Muscle of leg (tissue), 11 donors: ENCODE results near the gene LRRC74B. TPM values are rescaled to one million over a fixed set of nuclear protein-coding genes. Genes with fewer than 3 reads are reported as not detected.
"Not testable (repeated sequence)": the region's sequence is repeated elsewhere in the genome, so short reads cannot be mapped to it uniquely, and the experiment has no call there.

Experiments
- DNase-seq: peaks from one replicate; pipeline ENCODE4 v3.0.0; 2013
- H3K27ac ChIP-seq: one replicate; pipeline ENCODE4 v1.5.1; 2013; ENCODE audit warnings: mild to moderate bottlenecking, low read length, control low read depth
- H3K27me3 ChIP-seq: one replicate; pipeline ENCODE4 v1.6.1; 2013; ENCODE audit warnings: low read length; ENCODE audit not compliant: control insufficient read depth, insufficient read depth
- H3K36me3 ChIP-seq: one replicate; pipeline ENCODE4 v1.6.1; 2013; ENCODE audit warnings: low read length; ENCODE audit not compliant: control insufficient read depth, insufficient read depth
- H3K4me1 ChIP-seq: one replicate; pipeline ENCODE4 v1.6.1; 2013; ENCODE audit warnings: low read length; ENCODE audit not compliant: control insufficient read depth, insufficient read depth
- H3K4me3 ChIP-seq: one replicate; pipeline ENCODE4 v1.5.1; 2013; ENCODE audit warnings: low read length, control low read depth
- H3K9me3 ChIP-seq: replicated peaks from 2 replicates; pipeline ENCODE4 v1.6.1; 2013; ENCODE audit warnings: low read depth, low read length; ENCODE audit not compliant: control insufficient read depth
- WGBS: methylation state at CpG from one replicate; pipeline ENCODE4 v1.1.5; 2013; ENCODE audit warnings: missing lambda C conversion rate; ENCODE audit not compliant: insufficient coverage; 5-methylcytosine and 5-hydroxymethylcytosine counted together
- polyA plus RNA-seq, 8 donors: library from polyadenylated mRNA; unstranded; fragments of 120-200 nt; gene quantifications; one replicate each; pipeline versions ENCODE4 v1.2.1 to v1.2.3, GENCODE V29; 2013; ENCODE audit warnings: inconsistent platforms in 1 of 8, low replicate concordance in 1 of 8; ENCODE audit not compliant: insufficient read length in 8 of 8, insufficient read depth in 1 of 8
- total RNA-seq: library from RNA; stranded (reverse); fragments of 120-200 nt; gene quantifications from one replicate; pipeline ENCODE4 v1.2.4, GENCODE V29; 2013

Gene LRRC74B
- total and polyA plus RNA-seq, 9 donors: 0.09 to 0.34 (median 0.15) TPM; not detected in 3

DNA sequence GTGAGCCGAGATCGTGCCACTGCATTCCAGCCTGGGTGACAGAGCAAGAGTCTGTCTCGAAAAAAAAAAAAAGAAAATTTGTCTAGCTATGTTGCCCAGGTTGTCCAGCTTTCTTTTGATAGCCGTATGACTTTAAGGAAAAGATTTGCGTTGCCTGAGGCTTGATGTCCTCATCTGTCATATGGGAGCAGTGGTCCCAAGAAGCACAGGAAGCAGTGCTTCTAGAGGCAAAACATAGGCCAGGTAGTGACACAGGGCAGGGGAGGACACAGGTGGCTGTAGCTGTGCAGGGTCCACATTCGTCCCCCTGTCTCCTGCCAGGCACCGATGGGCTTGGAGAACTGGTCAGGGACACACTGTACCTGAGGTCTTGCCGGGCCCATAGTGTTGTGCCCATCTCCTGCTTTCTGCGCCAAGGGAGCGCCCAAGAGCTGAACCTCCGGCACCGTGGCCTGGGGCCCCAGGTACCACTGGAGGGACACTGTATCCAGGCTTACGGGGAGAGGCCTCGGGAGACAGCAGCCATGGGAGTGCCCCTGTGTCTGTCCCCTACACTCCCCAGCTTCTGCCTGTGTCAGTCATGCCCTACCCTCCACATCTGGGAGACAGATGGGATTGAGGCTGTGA, 1.4 kb downstream of the LRRC74B start:
- Histone ChIP-seq H3K27ac (no peak overlapping the region), H3K4me1 (peaks cover 33% of the 10 kb centered on the region), H3K36me3 (no peaks in the 10 kb centered on the region), H3K4me3 (no peak overlapping the region), H3K9me3 (no peaks in the 10 kb centered on the region), H3K27me3 (no peaks in the 10 kb centered on the region)
- WGBS: 89% methylated on average over 12 of the region's 14 CpGs
- no peak for DNase-seq

DNA sequence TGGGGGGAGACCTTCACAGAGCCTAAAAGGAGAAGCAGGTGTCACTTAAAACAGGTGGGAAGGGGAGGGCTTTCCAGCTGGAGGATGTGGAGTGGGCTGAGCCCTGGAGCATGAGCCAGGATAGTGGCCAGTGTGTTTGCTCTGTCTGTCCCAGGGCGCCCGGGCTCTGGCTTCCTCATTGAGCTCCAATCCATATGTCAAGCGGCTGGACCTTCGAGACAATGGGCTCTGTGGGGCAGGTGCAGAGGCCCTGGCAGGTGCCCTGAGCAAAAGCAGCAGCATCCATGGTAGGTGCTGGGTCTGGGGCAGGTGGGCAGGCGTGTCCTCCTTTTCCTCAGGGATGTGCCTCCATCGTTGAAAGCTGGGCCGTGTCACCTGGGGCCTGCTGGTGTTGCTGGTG, 2.0 kb downstream of the LRRC74B start:
- no peak overlapping the region for H3K27ac ChIP-seq
- no peak for DNase-seq
- H3K36me3 ChIP-seq: no peaks in the 10 kb centered on the region
- no peak overlapping the region for H3K4me3 ChIP-seq
- WGBS: 71% methylated on average over 5 of the region's 7 CpGs
- no peaks in the 10 kb centered on the region for H3K27me3 ChIP-seq
- peaks cover 33% of the 10 kb centered on the region for H3K4me1 ChIP-seq
- H3K9me3 ChIP-seq: no peaks in the 10 kb centered on the region

DNA sequence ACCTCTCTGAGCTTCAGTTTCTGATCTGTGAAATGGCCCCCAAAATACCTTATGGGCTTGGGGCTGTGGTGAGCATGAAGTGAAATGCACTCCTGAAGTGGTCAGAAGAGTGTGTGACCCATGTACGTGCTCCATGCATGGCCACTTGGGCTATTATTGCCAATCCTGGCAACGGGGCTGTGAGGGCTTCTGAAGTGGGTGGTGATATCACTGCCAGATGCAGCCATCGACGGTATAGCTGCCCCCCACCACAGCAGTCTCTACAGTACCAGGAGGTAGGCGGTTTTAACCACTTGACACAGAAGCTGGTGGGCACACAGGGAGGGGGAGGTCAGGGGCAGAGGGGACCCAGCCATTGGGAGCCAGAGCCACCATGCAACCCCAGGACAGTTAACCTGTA, 2.7 kb downstream of the LRRC74B start:
- WGBS: 33% methylated on average over 2 of the region's 5 CpGs
- H3K27me3 ChIP-seq, H3K4me3 ChIP-seq, H3K9me3 ChIP-seq, H3K27ac ChIP-seq, H3K36me3 ChIP-seq, DNase-seq: not testable (repeated sequence)
- peaks cover 28% of the 10 kb centered on the region for H3K4me1 ChIP-seq

DNA sequence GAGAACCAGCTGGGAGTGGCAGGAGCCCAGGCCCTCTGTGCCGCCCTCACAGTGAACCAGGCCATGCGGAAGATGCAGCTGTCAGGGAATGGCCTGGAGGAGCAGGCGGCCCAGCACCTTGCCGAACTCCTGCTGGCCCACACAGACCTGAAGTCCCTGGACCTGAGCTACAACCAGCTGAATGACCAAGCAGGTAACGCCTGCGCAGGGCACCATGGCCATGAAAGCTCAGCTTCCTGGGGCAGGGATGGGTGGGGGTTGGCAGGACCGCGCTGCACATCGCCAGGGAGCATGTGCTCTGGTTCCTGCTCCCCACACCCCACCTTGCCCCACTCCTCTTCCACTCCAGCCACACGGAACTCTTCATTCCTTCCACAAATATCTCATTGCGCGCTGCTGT, 3.2 kb downstream of the LRRC74B start:
- not testable (repeated sequence) for H3K27ac ChIP-seq, H3K36me3 ChIP-seq, H3K4me3 ChIP-seq, DNase-seq, H3K27me3 ChIP-seq, H3K9me3 ChIP-seq
- peaks cover 23% of the 10 kb centered on the region for H3K4me1 ChIP-seq
- no CpG with 5 or more reads among the region's 12 CpGs for WGBS

DNA sequence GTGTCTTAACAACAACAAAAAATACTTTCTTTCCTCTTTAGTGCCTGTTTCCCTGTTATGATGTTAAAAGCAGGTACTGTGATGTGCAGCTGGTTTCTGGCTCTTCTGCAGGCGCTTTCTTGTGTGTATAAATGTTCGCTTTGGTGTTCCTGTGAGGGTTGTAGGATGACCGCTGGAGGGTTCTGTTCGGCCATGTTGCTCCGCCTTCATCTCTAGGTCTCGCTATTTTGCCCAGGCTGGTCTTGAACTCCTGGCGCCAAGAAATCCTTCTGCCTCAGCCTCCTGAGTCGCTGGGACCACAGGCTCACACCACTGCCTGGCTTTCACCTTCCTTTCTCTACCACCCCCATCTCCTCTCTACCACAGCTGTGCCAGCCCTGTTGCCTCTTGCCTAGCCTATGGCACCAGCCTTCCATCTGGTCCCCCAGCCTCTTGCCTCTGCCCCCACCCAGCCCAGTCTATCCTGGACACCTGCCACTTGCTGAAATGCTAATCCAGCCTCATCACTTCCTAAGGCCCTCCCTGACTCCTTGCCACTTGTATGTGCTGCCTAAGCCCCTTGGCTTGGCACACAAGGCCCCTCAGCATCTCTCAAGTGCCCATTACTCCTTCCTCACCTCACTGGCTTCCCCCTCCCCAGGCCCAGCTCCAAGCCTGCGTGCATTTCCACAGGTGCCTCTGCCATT, 5.5 kb downstream of the LRRC74B start:
- H3K27ac ChIP-seq: no peak overlapping the region
- H3K36me3 ChIP-seq: no peaks in the 10 kb centered on the region
- no peaks in the 10 kb centered on the region for H3K9me3 ChIP-seq
- peaks cover under 1% of the 10 kb centered on the region for H3K4me1 ChIP-seq
- DNase-seq: no peak
- 77% methylated on average over 6 of the region's 9 CpGs for WGBS
- no peaks in the 10 kb centered on the region for H3K27me3 ChIP-seq
- H3K4me3 ChIP-seq: no peak overlapping the region

DNA sequence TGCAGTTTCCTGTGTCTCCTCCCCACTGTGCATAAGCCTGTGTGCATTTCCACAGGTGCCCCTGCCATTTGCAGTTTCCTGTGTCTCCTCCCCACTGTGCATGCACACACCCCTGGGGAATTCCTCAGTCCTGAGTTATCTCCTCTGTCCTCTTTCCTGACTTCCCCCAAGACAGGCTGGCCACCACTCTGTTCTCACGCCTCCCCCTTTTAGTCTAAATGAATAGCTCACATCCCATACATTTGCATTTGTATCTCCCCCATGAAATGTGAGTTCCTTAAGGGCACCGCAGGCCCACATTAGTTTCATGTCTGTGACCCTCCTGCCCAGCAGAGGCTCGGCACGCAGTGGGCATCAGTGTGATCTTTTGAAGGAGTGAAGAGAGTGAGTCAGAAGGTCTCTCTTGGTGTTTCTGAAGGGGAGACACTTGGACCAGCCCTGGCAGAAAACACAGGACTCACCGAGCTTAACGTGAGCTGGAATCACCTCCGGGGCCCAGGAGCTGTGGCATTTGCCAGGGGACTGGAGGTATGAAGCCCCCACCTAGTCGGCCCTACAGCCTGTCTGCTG, 6.2 kb downstream of the LRRC74B start:
- H3K27ac ChIP-seq: no peak overlapping the region
- WGBS: 35% methylated on average over 6 of the region's 8 CpGs
- no peak for DNase-seq
- peaks cover 2% of the 10 kb centered on the region for H3K27me3 ChIP-seq
- H3K4me3 ChIP-seq: no peak overlapping the region
- H3K36me3 ChIP-seq: no peaks in the 10 kb centered on the region
- no peaks in the 10 kb centered on the region for H3K9me3 ChIP-seq
- H3K4me1 ChIP-seq: no peaks in the 10 kb centered on the region

DNA sequence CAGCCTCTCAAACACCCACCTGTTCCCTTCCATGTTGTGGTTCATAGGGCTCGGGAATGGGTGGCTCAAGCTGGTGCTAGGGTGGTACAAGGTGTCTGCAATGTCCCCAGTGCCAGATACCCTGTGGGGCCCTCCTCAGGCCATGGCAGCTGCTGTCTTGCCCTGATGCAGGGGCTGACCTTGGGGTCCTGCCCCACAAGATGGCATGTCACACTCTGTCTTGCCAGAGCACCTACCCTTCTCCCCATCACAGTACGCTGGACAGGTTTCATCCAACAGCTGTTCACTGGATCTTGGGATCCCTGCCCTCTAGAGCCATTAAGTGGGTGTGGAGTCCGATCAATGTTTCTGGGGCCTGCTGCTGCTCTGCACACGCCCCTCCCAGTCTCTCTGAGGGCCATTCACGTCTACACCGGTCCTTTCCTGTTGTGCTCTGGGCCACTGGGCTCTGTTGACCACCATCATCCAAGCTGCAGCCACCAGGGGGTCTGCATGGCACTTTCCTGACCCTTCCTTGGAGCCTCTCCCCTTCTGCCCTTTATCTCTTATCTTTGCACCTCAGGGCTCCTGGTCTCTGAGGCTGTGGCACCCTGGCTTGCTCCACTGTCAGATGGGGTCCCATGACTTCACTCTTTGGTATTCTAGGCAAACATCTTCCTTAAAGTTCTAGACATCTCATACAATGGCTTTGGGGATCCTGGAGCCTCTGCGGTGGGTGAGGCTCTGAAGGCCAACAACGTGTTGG, 7.1 kb downstream of the LRRC74B start:
- Histone ChIP-seq H3K27ac (no peak overlapping the region), H3K4me1 (no peaks in the 10 kb centered on the region), H3K27me3 (peaks cover 2% of the 10 kb centered on the region), H3K4me3 (no peak overlapping the region), H3K36me3 (no peaks in the 10 kb centered on the region), H3K9me3 (no peaks in the 10 kb centered on the region)
- WGBS: 74% methylated on average over 8 of the region's 8 CpGs
- DNase-seq: no peak

DNA sequence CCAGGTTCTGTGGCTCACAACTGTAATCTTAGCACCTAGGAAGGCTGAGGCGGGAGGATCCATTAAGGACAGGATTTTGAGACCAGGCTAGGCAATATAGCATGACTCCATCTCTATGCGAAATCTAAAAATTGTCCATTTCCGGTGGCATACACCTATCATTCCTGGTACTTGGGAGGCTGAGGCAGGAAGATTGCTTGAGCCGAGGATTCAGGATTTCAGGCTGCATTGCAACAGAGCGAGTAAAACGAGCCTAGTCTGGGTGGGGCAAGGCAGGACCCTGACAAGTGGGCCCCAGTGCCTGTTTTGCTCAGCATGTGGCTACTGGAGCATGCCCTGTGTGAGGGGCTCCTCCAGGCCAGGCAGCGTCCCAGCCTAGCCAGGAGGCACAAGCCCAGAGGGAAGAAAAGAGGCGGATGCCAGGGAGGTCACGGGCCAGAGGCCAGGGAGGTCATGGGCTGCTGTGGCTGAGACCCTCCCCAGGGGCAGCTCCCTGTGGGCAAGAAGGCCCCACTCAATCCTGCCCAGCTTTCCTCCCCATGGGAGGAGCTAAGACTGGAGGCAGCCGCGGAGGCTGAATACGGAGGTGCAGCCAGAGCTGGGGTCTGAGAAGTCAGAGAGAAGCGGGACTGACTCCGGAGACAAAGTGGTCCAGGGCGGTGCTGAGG, 8.4 kb downstream of the LRRC74B start:
- Histone ChIP-seq H3K4me3 (no peak overlapping the region), H3K36me3 (no peaks in the 10 kb centered on the region), H3K4me1 (no peaks in the 10 kb centered on the region), H3K27me3 (peaks cover 2% of the 10 kb centered on the region), H3K9me3 (no peaks in the 10 kb centered on the region), H3K27ac (no peak overlapping the region)
- 80% methylated on average over 13 of the region's 15 CpGs for WGBS
- no peak for DNase-seq

DNA sequence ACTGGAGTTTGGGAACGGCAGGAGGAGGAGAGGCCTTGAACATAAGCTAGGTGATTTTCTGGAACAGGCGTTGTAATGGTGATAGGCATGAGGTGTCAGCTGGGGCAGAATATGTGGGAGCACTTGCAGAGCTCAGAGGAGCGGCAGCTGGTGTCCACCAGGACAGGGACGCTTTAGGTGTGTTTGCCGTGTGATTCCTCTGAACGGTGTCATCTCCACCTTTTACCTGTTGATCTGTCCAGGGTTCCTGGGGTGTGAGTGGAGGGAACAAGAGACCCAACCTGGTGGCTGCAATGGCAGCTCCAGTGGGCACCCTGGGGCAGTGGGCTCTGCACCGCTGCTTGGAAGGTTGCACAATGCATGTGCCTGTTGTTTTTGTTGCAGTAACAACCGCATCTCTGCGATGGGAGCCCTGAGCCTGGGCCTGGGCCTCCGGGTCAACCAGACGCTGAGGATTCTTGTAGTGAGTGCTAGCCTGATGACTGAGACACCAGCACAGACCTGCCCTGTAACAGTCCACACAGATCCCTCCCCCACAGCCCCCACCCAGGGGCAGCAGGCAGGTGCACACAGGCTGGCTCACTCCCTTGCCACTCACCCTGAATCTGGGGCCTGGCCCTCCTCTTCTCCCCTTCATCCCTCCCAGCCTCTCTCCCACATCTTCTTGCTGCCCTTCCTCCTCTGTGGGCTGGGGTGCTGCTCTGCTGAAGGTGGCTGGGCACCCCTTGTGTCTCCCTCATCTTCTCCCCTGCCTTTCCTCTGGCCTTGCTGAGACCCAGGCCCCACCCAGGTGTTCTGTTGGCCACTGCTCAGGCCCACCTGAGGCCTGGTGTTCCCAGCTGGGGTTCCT, 9.2 kb downstream of the LRRC74B start:
- no peak overlapping the region for H3K27ac ChIP-seq
- peaks cover 2% of the 10 kb centered on the region for H3K27me3 ChIP-seq
- no peaks in the 10 kb centered on the region for H3K36me3 ChIP-seq
- 65% methylated on average over 11 of the region's 11 CpGs for WGBS
- no peaks in the 10 kb centered on the region for H3K9me3 ChIP-seq
- no peaks in the 10 kb centered on the region for H3K4me1 ChIP-seq
- no peak for DNase-seq
- H3K4me3 ChIP-seq: no peak overlapping the region
